HG02973 (cell line): ENCODE data around the gene NEAT1.

Experiments used
- ATAC-seq: cut with Tn5 transposase; IDR thresholded peaks from one replicate; pipeline ENCODE4 v1.9.1; 2021; ENCODE audit warnings: moderate library complexity; ENCODE audit not compliant: unreplicated experiment

Gene NEAT1

GRCh38 chr11:65433657-65434056 is 11.1 kb downstream of the NEAT1 start:
- ATAC-seq: no peak

- ATAC-seq: no peak
Measured at GRCh38 chr11:65434057-65434666, 11.6 kb downstream of the NEAT1 start.

- no peak for ATAC-seq
Measured at GRCh38 chr11:65434667-65435410, 12.2 kb downstream of the NEAT1 start.

GRCh38 chr11:65435411-65435931 is 12.9 kb downstream of the NEAT1 start:
- no peak for ATAC-seq

GRCh38 chr11:65435981-65436411 is 13.4 kb downstream of the NEAT1 start:
- ATAC-seq: no peak

- no peak for ATAC-seq
Measured at GRCh38 chr11:65436412-65437032, 13.9 kb downstream of the NEAT1 start.

DNA sequence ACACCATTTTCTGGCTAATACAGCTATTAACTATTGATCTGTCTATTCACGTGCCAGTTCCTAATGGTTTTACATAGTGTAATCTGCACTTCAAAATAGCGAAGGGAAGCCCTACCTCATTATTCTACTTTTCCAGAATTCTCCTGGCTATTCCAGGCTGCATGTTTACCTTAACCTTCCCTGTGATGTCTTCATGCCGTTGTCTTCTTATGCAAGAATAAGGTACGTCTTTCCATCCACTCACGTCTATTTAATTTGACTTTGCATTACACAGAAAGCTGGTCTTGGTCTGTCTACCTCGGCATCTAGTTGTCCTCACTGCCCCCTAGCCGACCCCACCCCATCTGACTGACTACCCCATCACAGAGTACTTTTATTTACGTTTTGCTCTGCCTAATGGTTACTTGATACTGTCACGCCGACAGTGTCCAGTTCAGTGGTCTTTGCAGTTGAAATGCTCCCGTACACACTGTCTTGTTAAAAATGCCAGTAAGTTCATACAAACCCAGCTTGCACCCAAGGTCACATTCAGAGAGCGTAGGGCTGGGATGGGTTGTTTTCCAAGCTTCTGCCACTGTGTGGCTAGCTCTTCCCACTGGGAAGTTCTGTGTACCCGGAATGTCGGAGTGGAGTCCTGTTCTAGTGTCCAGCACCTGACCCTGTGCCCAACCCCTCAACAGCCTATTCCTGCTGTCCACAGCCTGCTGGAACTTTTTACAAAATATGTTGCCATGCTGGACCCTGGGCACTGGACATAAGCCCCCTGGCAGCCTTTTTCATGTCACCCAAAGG is 15.0 kb downstream of the NEAT1 start:
- ATAC-seq: no peak

- no peak for ATAC-seq
Measured at GRCh38 chr11:65438257-65439151, 15.9 kb downstream of the NEAT1 start.

DNA sequence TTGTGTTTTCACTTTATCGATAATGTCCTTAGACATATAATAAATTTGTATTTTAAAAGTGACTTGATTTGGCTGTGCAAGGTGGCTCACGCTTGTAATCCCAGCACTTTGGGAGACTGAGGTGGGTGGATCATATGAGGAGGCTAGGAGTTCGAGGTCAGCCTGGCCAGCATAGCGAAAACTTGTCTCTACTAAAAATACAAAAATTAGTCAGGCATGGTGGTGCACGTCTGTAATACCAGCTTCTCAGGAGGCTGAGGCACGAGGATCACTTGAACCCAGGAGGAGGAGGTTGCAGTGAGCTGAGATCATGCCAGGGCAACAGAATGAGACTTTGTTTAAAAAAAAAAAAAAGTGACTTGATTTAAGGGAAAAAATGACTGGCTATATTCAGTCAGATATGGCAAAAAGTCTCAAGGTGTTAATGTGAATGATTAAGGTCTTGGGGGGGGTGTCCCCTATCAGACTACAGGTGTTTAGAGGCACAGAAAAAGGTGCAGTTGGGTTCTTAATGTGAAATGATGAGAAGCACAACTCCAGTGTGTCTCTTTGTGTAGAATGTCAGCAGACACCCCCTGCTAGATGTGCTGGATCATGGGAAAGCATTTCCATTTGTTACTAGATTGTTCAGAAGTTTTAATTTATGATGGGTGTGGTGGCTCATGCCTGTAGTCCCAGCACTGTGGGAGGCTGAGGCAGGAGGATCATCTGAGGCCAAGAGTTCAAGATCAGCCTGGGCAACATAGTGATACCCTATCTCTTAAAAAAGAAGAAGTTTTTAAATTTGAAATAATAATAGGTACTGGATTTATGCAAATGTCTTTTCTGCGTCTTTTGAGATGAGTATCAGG is 17.0 kb downstream of the NEAT1 start:
- no peak for ATAC-seq

GRCh38 chr11:65440831-65441499 is 18.4 kb downstream of the NEAT1 start:
- peak; percentile 41 for ATAC-seq

- ATAC-seq: no peak
Measured at GRCh38 chr11:65442842-65443331, 20.3 kb downstream of the NEAT1 start.

- ATAC-seq: no peak
Measured at GRCh38 chr11:65444314-65445051, 21.9 kb downstream of the NEAT1 start.

- no peak for ATAC-seq
Measured at GRCh38 chr11:65445101-65445603, 22.6 kb downstream of the NEAT1 start.

GRCh38 chr11:65445604-65446445 is 23.2 kb downstream of the NEAT1 start:
- no peak for ATAC-seq

DNA sequence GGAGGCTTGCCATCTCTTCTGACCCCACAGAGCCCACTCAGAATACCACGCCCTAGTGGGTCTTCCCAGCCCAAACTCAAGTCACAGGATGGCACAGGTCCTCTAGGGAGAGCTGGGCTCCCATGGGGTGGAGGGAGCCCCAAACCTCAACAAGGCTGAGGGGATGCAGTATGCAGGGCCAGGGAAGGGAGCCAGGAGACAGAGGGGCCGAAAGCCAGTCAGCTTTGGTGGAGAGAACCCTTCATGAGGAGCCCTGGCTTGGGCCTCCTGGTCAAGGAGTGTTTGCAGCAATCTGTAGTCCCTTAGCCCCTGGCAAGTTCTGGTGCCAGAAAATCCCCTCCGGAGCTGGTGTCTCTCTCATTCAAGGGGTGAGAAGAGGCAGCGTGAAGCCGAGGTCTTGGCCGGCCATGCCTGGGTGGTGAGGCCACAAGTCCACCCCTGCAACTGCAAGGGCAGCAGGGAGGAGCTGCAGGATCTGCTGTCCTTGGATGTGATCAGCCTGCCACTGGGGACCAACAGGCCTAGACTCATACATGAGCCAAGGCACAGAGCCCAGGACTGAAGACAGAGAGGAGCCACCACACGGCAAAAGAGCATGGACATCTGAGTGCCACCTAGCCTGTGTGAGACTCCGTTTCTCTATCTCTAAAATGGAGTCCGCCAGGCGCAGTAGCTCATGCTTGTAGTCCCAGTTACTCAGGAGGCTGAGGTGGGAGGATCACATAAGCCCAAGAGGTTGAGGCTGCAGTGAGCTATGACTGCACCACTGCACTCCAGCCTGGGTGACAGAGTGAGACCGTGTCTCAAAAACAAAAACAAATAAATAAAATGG is 24.1 kb downstream of the NEAT1 start:
- no peak for ATAC-seq

DNA sequence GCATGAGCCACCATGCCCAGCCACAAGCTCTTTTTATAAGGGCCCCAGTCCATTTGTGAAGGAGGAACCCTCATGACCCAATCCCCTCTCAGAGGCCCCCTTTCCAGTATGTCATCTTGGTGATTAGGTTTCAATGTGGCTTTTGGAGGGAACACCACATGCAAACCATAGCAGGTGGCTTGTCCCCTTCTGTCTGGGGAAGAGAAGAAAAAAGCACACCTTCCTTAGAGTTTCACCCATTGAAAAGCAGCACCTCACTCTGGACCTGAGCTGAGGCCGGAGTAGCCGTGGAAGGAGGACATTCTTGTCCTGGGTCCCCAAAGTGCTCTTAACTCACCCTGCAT is 25.4 kb downstream of the NEAT1 start:
- no peak for ATAC-seq
